GM19193 (cell line): Measurements from ENCODE around the gene ONECUT3.

Source experiments
- POLR2A ChIP-seq: IDR thresholded peaks from 4 replicates; pipeline ENCODE4 v1.6.1; 2011; ENCODE audit not compliant: insufficient read depth, insufficient read length; ENCODE audit errors: extremely low read depth

Gene ONECUT3

DNA sequence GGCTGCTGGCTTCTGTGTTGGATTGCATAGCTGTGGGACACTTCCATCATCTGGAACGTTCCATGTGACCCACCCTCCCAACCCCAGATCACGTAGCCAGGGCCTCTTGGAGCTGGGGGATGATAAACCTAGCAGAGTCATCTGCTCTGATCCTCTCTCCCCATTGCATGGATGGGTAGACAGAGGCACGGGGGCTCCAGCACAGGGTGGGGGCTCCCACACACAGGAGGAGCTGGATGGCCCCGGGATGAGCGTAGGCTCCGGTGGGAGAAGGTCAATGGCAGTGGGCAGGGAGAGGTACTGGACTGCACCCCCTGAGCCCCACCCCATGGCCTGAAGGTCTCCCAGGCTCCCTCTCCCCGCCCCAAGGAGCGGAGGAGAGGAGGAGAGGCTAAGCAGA, 33.4 kb downstream of the ONECUT3 start:
- TF ChIP-seq POLR2A: no peak

DNA sequence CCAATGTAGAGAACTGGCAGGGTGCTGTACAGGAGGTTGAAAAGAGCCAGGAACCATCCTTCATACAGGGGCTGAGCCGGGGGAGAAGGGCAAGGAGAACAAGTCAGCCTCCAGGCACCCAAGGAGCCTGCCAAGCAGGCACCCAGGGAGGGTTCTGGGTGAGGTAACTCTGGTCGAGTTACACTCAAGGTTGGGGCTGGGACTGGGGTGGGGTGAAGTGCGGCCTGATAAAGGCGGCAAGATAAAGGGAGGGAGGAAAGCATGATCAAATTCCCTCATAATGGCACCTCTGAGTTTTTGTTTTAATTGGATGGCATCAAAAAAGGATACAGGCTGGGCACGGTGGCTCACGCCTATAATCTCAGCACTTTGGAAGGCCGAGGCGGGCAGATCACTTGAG, 33.8 kb downstream of the ONECUT3 start:
- TF ChIP-seq POLR2A: no peak

DNA sequence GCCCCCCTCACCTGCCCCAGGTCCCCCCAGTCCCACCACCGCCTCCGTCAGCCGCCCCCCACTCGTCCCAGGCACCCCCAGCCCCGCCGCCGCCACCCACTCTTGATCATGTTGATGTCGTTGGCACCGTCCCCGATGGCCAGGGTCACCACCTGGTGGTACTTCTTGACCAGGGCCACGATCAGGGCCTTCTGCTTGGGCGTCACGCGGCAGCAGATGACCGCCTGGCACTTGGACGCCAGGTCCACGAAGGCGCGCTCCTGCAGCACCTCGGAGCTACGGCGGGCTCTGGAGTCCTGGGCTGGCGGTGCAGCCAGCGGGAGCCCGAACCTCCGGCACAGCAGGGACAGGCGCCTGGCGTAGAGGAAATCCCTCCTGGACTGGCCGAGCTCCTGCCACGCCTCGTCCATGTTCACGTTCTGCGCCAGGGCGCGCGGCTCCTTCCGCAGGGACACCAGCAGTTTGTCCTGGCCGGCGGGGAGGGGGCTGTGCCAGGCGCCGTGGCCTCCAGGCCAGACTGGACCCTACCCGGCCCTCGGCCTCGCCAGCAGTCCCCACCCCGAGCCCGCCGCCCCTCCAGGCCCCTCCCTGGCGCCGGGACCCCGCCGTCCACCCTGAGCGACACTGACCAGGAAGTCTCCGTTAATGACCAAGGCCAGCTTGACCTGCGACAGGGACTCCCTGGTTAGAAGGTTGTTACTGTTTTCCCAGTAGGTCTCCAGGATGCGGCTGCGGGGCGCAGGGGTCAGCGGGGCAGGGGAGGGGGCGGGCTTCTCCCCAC, 36.1 kb downstream of the ONECUT3 start:
- TF ChIP-seq POLR2A: no peak

DNA sequence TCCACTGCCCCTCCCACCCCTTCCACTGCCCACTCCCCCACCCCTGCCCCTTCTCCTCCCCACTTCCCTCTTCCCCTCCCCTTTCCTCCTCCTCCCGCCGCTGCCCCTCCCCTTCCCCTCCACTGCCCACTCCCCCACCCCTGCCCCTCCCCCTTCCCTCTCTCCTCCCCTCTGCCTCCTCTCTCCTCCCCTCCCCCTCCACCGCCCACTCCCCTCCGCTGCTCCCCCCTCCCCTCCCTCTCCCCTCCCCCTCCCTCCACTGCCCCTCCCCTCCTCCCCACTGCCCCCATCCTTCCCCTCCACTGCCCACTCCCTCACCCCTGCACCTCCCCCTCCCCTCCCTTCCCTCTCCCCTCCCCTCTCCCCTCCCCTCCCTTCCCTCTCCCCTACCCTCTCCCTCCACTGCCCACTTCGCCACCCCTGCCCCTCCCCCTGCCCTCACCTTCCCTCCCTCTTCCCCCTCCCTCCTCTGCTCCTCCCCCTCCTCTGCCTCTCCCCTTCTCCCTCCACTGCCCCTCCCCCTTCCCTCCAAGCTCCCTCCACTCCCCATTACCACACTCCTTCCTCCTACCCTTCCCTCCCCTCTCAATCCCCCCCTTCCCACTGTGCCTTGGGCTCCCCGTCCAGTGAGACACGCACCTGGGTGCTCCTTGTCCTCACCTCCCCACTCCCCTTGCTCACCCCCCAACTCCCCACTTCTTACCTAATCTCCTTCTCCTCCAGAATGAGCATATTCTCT, 36.9 kb downstream of the ONECUT3 start:
- no peak for TF ChIP-seq POLR2A

DNA sequence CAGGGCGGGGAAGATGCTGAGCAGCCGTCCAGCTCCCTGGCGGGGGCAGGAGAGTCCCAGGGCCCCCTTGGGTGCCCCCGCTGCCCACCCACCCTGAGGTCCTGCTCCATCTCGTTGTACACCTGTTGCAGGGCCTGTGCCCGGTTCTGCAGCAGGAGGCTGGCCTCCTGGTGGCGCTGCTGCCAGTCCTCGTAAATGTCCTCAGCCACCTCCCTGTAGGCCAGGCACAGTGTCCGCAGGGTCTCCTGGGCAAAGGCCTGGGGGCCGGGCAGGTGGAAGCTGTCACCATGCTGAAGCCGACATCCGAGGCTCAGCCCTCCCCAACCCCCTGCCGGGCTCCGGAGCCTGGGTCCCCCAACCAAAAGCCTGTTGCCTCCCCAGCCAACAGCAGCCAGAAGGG, 38.6 kb downstream of the ONECUT3 start:
- TF ChIP-seq POLR2A: no peak

DNA sequence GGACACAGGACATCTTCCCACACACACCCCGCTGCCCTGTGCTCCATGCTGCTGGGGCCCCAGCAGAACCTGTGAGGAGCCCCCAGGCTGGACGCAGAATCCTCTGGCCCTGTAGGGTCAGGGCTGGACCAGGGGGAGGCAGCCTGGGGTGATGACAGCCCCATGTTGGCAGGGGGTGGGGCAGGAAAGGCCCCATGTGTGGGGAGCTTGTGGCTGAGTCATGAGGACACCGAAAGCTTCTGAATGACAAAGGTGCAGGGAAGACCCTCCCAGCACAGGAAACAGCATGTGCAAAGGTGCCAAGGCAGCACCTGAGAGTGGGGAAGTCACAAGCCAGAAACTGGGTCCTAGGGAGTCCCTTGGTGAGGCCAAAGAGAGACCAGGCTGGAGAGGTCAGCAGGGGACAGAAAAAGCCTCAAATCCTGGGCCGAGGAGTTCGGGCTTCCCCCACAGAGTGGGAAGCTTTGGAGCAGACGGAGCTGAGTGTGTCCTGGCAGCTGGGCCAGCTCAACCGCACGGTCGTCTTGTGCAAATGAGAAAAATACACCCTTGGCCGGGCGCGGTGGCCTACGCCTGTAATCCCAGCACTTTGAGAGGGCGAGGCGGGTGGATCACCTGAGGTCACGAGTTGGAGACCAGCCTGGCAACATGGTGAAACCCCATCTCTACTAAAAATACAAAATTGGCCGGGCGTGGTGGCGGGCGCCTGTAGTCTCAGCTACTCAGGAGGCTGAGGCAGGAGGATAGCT, 41.3 kb downstream of the ONECUT3 start:
- no peak for TF ChIP-seq POLR2A

DNA sequence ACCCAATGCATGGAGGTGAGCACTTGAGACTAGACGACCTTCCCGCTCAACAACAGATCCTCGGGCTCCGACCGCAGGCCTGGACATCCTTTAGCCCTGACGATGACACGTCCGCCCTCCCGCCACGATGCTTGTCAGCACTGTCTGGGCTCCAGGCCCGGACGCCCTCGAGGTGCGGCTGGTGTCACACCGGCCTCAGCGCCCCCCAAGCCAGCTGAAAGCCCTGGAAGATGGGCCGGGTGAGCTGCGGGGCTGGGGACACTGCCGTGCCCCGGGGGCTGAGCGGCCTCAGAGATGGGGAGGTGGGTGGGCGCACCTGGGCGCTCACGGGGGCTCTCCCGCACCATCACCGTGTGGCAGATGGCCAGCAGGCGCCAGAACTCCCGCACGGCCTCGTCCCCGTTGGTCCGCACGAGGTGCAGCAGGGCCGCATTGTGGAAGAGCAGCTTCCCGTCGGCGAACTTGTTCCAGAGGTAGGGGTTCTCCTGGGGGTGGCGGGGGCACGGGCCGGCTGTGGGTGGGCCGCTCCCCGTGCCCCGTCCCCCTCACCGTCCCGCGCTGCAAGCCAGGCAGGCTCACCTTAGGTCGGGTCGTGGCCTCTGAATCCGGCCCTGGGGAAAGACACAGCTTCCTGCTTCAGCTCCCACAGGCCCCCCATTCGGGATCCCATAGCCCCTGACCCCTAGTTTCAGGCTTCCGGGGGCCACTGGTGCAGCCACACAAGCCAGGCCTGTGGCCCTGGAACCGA, 43.3 kb downstream of the ONECUT3 start:
- no peak for TF ChIP-seq POLR2A

DNA sequence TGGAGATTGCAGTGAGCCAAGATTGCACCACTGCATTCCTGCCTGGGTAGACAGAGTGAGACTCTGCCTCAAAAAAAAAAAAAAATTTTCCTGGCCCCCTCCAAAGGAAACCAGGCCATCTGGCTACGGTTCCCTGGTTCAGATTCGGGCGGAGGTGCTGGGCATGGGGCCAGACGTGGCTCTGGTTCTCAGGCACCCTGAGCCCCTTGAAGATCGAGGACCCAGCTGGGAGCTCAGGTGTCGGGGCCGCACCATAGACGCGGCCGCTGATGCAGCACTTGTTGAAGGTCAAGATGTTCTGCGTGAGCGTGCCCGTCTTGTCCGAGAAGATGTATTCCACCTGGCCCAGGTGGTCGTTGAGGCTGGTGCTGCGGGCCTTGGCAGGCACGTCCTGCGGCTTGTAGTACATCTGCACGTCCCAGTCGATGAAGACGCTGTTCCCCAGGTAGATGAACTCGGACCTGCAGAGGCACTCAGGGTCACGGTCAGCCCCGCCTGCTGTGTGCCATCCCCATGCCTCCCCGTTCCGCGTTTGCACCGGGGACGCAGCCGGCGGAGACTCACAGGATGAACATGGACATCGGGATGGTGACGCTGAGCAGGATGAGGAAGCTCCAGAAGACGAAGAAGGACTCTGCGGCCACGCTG, 46.5 kb downstream of the ONECUT3 start:
- no peak for TF ChIP-seq POLR2A

DNA sequence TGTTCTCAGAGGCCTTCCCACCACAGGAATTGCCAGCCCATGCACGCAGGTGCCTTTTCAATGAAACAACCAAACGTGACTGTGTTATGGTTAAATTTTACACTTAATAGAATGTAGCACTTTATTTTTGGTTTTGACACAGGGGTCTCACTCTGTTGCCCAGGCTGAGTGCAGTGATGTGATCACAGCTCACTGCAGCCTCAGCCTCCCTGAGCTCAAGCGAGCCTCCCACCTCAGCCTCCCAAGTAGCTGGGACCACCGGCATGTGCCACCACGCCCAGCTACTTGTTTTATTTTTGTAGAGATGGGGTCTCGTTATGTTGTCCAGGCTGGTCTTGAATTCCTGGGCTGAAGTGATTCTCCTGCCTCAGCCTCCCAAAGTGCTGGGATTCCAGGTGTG, 51.6 kb downstream of the ONECUT3 start:
- TF ChIP-seq POLR2A: no peak

DNA sequence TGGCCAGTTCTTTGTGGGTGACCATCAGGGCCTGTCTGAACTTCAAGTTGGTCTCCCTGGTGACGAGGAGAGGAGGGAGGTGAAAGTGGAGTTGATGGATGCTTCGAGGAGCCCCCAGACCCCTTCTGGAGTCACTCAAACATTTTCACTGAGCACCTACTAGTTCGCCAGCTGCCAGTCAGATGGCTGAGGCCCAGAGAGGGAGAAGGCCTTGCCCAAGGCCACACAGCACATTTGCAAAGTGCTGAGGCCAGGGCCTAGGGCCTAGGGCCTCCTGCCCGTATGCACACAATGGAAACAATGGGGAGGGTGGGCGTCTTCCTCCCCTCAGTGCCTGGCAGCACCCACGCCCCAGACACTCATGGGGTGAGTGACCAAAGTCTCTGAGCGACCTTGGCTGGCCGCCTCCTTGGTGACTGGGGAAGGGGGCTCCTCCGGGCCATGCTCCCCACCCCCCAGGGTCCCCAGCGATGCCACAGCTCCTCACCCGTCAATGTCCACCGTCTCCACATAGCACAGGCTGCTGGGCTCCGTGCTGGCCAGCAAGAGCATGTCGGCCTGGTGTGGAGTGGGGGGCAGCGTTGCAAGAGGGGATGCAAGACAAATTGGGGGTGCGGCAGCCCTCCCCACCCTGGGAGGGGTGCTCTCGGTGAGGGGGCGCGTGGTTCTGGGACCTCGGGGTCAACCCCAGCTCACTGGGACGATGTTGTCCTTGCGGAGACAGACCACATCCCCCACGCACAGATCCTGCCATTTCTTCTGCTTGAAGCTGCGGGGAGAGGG, 52.3 kb downstream of the ONECUT3 start:
- TF ChIP-seq POLR2A: no peak

DNA sequence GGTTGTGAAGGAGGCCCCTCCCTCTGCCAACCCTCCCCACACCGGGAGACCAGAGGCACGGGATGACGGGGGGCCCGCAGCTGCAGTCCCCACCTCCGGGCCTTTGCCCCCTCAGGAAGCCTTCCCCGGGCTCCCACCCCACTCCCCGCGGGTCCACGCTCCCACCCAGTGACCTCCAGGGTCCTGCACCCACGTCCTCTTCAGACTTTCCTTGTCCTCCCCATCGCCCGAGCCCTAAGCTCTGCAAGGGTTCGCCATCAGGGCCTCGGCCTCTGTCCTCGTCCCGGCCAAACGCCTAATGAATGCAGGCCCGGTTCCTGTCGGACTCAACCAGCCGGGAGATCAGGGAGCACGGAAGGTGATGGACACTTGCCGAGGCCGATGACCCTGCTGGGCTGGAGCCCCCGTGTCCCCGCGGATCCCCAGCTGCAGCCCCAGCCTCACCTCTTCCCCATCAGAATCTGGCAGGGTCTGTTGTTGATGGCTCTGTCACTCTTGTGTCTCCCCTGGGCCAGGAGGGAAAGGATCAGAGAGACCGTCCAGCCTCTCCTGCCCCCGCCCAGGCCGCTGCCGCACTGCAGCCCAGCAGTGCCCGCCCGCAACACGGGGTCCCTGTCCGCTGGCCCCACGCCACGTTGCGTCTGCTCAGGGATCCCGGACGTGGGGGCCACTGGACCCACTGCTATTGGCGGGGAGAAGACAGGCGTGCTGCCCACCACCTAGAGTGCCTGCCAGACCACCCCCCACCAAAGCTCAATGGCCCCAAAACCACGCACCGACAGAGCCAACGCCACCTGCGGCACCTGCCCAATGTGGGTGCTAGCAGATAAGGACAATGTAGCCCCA, 53.1 kb downstream of the ONECUT3 start:
- TF ChIP-seq POLR2A: no peak

DNA sequence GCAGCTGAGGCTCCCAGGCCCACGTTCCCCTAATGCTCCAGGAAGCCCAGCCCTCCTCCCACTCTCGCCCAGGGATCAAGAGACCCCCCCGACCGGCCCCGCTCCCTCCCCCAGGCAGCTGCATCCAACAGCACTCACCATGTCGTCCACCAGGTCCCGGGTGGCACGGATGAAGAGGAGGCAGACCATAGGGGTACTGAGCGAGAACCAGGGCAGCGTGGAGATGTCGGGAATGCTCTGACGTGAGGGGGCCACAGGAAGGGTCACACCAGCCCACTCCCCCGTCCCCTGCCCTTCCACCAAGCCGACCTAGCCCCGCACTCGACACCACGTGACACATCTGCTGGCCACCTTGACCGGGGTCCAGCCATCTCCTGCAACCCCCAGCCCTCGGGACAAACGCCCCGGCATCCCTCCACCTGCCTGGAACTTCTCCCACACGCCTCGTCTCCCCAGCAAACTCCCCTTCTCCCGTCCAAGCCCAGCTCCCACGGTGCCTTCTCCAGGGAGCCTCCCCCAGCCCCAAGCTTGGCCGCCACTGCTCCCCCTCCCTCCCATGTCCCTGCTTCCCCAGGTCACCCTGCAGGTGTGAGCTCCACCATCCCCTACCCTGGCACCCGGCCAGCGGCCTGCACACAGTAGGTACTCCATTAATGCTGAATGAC, 53.9 kb downstream of the ONECUT3 start:
- no peak for TF ChIP-seq POLR2A
